ENCODE results near the gene CREBRF.

DNA sequence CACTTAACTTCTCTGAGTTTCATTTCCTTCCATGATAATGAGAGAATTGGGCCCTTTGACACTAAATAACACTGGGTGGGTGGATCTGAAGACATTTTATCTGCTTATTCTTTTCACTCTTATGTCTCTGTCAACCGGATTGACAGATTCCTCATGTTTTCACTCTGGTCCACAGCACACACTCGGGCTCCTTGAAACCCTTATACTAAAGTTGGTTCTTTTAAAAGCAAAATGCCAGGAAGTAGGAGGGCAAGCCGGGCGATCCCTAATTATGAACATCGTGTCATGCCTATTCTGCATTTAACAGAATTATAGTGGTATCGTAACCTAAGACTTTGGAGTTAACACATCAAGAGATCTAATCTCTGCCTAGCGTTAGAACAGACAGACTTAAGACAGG lies 28.2 kb upstream of the CREBRF start:
- TF ChIP-seq CTCF (conservative IDR thresholded peaks at IDR 0.05; ENCODE audit: low read length) (no peak), EZH2phosphoT487 (IDR thresholded peaks at IDR 0.05; ENCODE audit: borderline replicate concordance, low read depth, low read length) (no peak)
